Left lung (tissue), 10 donors: Measurements from ENCODE around the gene PRKCA. TPM values are rescaled to one million over a fixed set of nuclear protein-coding genes. Genes with fewer than 3 reads are reported as not detected.

Experiments
- ATAC-seq: fragments of 200-7000 bp; cut with Tn5 transposase; one replicate; pipeline ENCODE4 v1.9.1; 2020; ENCODE audit warnings: moderate library complexity
- DNase-seq, 4 donors: peaks; one replicate each; pipeline ENCODE4 v3.0.0-alpha.2; 2013 to 2020
- H3K27ac ChIP-seq, 2 donors: fragments of 200-600 bp; sonication (generic) in 1 of 2; one replicate each; pipeline versions ENCODE4 v1.5.0 to v1.8.0; 2020 to 2021
- H3K27me3 ChIP-seq, 2 donors: fragments of 200-600 bp; sonication (generic) in 1 of 2; one replicate each; pipeline versions ENCODE4 v1.5.0 to v1.8.0; 2020 to 2021
- H3K36me3 ChIP-seq, 2 donors: fragments of 200-600 bp; sonication (generic) in 1 of 2; one replicate each; pipeline versions ENCODE4 v1.5.0 to v1.8.0; 2020 to 2021
- H3K4me1 ChIP-seq, 2 donors: fragments of 200-600 bp; one replicate each; pipeline ENCODE4 v1.8.0; 2021
- H3K4me3 ChIP-seq, 2 donors: fragments of 200-600 bp; sonication (generic) in 1 of 2; one replicate each; pipeline versions ENCODE4 v1.5.0 to v1.8.0; 2020 to 2021; ENCODE audit warnings: mild to moderate bottlenecking in 1 of 2
- H3K9me3 ChIP-seq, 2 donors: fragments of 200-600 bp; sonication (generic) in 1 of 2; one replicate each; pipeline versions ENCODE4 v1.5.0 to v1.8.0; 2020 to 2021
- intact Hi-C, 2 donors: fragments of 100-400 bp; cut with DNase I; formaldehyde crosslinking; loops; one replicate each; pipeline versions ENCODE4 v1.11.2 to v1.14.2; 2022
- polyA plus RNA-seq, 6 donors: library from polyadenylated mRNA; unstranded; fragments of 120-200 nt; gene quantifications; one replicate each; pipeline ENCODE4 v1.2.1, GENCODE V29; 2013; ENCODE audit not compliant: insufficient read length in 6 of 6
- total RNA-seq, 2 donors: library from RNA; stranded (reverse); fragmentation: NEBNext Ultra II Directional; extraction: Animal tissue kit (Norgen Biotek cat#: 25700); gene quantifications; one replicate each; pipeline ENCODE4 v1.2.1, GENCODE V29; 2021
- TF ChIP-seq, protein P1 (sequence below), 2 donors: fragments of 200-600 bp; sonication (generic) in 1 of 2; IDR thresholded peaks; one replicate each; pipeline versions ENCODE4 v1.5.0 to v1.8.0; 2021; ENCODE audit warnings: antibody characterized with exemption in 2 of 2
- donor health status: DM: no; HTN: yes; CAD: no.
- donor health status: DM: no; HTN: no; CAD: no.

Gene PRKCA
- total and polyA plus RNA-seq, 8 donors, result 16.4 to 30.4 (median 17.5) TPM

DNA sequence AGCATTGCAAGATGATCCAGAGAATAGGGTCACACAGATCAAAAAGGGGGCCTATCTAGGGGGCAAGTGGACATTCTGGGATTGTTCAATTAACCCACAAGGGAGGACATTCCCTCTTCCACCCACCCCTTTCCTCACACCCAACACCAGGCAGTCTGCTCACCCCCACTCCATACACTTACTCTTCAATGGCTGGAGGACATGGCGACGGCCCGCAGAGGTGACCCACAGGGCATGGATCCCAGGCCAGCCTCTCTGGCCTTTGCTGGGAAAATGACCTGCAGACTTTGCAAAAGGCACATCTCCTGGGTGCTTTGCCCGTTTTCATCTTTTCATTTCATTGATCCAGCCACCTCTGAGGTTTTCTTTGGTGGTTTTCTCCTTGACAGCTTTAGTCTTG lies 530.8 kb downstream of the PRKCA start:
- Histone ChIP-seq H3K27me3 (peaks cover 29 to 96% of the 10 kb centered on the region in 2 donors), H3K27ac (no peak overlapping the region), H3K4me1 (no peaks in the 10 kb centered on the region), H3K36me3 (no peaks in the 10 kb centered on the region), H3K4me3 (no peak overlapping the region), H3K9me3 (no peaks in the 10 kb centered on the region)
- DNase-seq, result no peak
- intact Hi-C loops, result no loop called here
- no peak for ATAC-seq
- TF ChIP-seq, protein P1, sequence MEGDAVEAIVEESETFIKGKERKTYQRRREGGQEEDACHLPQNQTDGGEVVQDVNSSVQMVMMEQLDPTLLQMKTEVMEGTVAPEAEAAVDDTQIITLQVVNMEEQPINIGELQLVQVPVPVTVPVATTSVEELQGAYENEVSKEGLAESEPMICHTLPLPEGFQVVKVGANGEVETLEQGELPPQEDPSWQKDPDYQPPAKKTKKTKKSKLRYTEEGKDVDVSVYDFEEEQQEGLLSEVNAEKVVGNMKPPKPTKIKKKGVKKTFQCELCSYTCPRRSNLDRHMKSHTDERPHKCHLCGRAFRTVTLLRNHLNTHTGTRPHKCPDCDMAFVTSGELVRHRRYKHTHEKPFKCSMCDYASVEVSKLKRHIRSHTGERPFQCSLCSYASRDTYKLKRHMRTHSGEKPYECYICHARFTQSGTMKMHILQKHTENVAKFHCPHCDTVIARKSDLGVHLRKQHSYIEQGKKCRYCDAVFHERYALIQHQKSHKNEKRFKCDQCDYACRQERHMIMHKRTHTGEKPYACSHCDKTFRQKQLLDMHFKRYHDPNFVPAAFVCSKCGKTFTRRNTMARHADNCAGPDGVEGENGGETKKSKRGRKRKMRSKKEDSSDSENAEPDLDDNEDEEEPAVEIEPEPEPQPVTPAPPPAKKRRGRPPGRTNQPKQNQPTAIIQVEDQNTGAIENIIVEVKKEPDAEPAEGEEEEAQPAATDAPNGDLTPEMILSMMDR (IDR thresholded peaks at IDR 0.05), result no peak

DNA sequence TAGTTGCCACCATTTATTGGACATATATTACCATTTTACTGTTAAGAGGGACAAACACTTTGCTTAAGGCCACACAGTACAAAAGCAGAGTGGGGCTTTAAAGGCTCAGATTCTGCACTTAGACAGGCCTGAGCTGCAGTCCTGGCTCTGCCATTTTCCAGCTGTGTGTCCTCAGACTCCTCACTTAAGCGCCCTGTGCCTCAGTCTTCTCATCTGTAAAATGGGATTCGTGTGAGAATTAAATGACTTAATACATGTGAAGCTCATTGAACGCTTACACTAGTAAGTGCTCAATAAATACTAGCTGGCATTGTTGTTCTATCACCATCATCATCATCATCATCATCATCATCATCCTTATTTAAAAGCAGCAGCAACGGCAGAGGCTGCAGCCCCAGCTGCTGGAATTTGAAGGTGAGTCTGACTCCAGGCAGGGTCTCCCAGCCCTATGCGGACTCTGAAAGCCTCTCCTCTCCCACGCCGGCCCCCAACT lies 532.1 kb downstream of the PRKCA start:
- no peak overlapping the region for H3K27ac ChIP-seq
- peaks cover 29 to 93% of the 10 kb centered on the region in 2 donors for H3K27me3 ChIP-seq
- TF ChIP-seq, protein P1 (IDR thresholded peaks at IDR 0.05), result no peak
- ATAC-seq (no peak), DNase-seq (no peak)
- no peaks in the 10 kb centered on the region for H3K9me3 ChIP-seq
- H3K4me3 ChIP-seq, result no peak overlapping the region
- intact Hi-C loops, result no loop called here
- no peaks in the 10 kb centered on the region for H3K4me1 ChIP-seq
- H3K36me3 ChIP-seq, result no peaks in the 10 kb centered on the region

DNA sequence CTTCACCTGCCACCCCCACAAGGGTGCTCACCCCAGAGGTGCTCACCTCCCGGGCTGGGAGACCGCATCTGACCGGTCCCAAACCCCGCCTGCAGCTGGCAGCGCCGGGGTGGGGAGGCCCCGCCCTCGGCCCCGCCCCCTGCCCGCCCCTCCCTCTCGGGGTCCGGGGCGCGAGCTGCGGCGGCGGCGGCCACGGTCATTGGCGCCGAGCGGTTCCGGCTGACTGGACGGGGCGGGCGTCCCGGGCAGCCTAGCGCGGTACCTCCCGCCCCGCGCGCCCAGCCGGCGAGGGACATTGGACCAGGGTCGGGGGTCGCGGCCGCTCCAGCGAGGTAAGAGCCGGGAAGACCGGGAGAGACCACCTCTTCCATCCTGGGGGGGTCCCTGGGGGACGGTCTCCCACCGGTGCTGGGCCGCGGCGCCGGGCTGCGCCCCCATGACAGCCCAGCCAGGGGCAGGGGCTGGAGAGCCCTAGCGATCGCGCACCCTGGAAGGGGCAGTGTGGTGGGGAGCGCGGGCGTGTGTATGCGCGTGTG lies 532.6 kb downstream of the PRKCA start, which contains the start of gene CACNG5:
TSS of gene CACNG5 (plus strand) at position 199 of the 536 bp plus-strand sequence. CDS start 42,216 bp downstream, outside the sequence.
- Histone ChIP-seq H3K27ac (no peak within 1 kb of the TSS), H3K9me3 (no peaks in the 10 kb centered on the region), H3K36me3 (no peaks in the 10 kb centered on the region), H3K27me3 (peaks cover 28 to 93% of the 10 kb centered on the region in 2 donors), H3K4me1 (no peaks in the 10 kb centered on the region), H3K4me3 (no peak within 1 kb of the TSS)
- DNase-seq (peak in 1 of 4 donors; percentile 2), ATAC-seq (no peak)
- TF ChIP-seq, protein P1 (IDR thresholded peaks at IDR 0.05), result no peak
- intact Hi-C loops, result no loop called here

DNA sequence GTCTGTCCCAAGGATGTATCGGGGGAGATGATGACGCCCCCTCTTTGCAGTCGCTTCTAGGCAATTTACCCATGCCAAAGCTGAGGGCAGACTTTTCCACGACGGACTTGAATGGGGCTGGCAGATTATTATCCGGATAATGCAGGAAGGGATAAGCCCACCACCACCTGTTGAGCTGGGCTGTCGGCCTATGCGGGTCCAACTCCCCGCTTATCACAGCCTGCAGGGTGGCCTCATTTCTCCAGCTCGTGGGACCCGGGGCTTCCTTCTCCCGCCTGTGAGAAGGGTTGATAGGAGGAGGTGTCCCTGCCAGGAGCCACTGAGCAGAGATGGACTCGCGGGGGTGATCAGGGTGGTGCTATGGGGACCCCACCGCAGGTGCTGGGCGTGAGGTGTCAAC lies 533.1 kb downstream of the PRKCA start:
- no peak overlapping the region for H3K4me3 ChIP-seq
- H3K9me3 ChIP-seq, result no peaks in the 10 kb centered on the region
- DNase-seq (no peak), ATAC-seq (no peak)
- intact Hi-C loops, result no loop called here
- H3K27ac ChIP-seq, result no peak overlapping the region
- TF ChIP-seq, protein P1 (IDR thresholded peaks at IDR 0.05), result no peak
- H3K27me3 ChIP-seq, result peaks cover 26 to 93% of the 10 kb centered on the region in 2 donors
- no peaks in the 10 kb centered on the region for H3K4me1 ChIP-seq
- H3K36me3 ChIP-seq, result no peaks in the 10 kb centered on the region

DNA sequence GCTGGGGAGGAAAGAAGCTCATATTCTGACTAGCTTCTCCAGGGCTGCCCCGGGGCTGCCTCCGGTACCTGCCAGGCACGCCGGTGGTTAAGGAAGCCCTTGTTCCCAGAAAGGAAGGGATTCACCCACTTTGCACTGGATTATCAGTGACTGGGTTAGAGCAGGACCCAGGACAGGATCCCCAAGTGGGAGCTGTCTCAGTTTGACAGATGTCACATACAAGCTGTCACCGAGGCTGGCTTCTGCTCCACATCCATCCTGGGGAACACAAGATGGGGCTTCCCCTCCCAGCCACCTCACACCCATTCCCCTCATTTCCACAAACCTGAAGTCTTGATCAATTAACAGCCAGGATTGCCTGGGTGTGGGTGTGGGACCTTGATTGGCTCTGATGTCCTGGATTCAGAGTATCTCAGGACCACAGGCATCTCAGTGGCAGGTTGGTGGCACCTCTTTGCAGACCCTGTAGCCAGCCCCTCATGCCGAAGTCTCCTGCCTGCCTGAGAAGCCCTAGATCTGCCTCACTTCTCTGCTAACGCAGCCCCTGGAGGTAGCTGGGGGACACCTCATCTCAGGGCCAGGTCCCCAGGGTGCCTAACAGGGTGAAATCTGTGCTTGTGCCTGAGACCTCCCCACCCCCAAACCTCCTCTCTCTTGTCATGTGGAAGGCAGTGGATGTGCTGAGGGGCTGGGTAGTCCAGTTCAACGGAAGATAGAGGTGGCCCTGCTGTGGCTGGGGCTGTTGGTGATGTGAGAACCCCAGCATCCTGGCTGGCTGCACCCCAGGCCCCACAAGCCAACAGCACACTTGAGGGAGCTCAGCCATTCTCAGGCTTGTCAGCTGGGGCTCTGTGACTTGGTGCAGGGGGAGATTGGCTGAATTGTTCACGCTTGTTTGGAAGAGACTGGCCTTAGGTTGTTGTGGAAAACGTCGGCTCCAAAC lies 533.9 kb downstream of the PRKCA start:
- no peak overlapping the region for H3K27ac ChIP-seq
- no peak overlapping the region for H3K4me3 ChIP-seq
- H3K9me3 ChIP-seq, result no peaks in the 10 kb centered on the region
- DNase-seq (no peak), ATAC-seq (no peak)
- intact Hi-C loops, result no loop called here
- TF ChIP-seq, protein P1 (IDR thresholded peaks at IDR 0.05), result no peak
- H3K27me3 ChIP-seq, result peaks cover 26 to 86% of the 10 kb centered on the region in 2 donors
- H3K36me3 ChIP-seq, result no peaks in the 10 kb centered on the region
- no peaks in the 10 kb centered on the region for H3K4me1 ChIP-seq
